HepG2 (cell line): ENCODE data around the gene RGR. TPM values are rescaled to one million over a fixed set of nuclear protein-coding genes. Genes with fewer than 3 reads are reported as not detected.
A peak's percentile ranks its signal among the peaks of the same experiment; 100 is the strongest.

Source experiments
- CBX1 ChIP-seq: IDR thresholded peaks from one replicate; pipeline ENCODE4 v1.6.1; 2016; ENCODE audit warnings: antibody characterized with exemption, low read depth
- CSRNP1 ChIP-seq: sonication (generic); formaldehyde crosslinking; IDR thresholded peaks from 2 replicates; pipeline ENCODE4 v1.8.1; 2023; ENCODE audit warnings: mild to moderate bottlenecking, missing genetic modification reagents
- HES4 ChIP-seq: sonication (generic); formaldehyde crosslinking; IDR thresholded peaks from 2 replicates; pipeline ENCODE4 v1.9.0; 2021; ENCODE audit warnings: mild to moderate bottlenecking, missing genetic modification reagents, borderline replicate concordance
- HIVEP1 ChIP-seq: sonication (generic); formaldehyde crosslinking; IDR thresholded peaks from 2 replicates; pipeline ENCODE4 v1.4.0; 2020; ENCODE audit warnings: mild to moderate bottlenecking, missing genetic modification reagents
- HMGXB4 ChIP-seq, 2 experiments: sonication (generic) in 1 of 2; formaldehyde crosslinking in 1 of 2; IDR thresholded peaks; 2 replicates each; pipeline versions ENCODE4 v1.4.0 to v1.6.1; 2018 to 2020; ENCODE audit warnings: missing genetic modification reagents in 2 of 2, borderline replicate concordance in 1 of 2, low read depth in 1 of 2, mild to moderate bottlenecking in 1 of 2, missing biosample characterization in 1 of 2
- KIAA2018 ChIP-seq: sonication (generic); formaldehyde crosslinking; IDR thresholded peaks from 2 replicates; pipeline ENCODE4 v1.5.0; 2020; ENCODE audit warnings: mild to moderate bottlenecking, missing genetic modification reagents, borderline replicate concordance
- MED13 ChIP-seq: sonication (generic); formaldehyde crosslinking; IDR thresholded peaks from 2 replicates; pipeline ENCODE4 v1.5.0; 2020; ENCODE audit warnings: missing genetic modification reagents
- NKX3-1 ChIP-seq: sonication (generic); formaldehyde crosslinking; IDR thresholded peaks from 2 replicates; pipeline ENCODE4 v1.5.0; 2020; ENCODE audit warnings: missing genetic modification reagents
- ZNF143 ChIP-seq: sonication (generic); formaldehyde crosslinking; IDR thresholded peaks from 2 replicates; pipeline ENCODE4 v1.4.0; 2020; ENCODE audit warnings: missing genetic modification reagents
- ZNF292 ChIP-seq: sonication (generic); formaldehyde crosslinking; IDR thresholded peaks from 2 replicates; pipeline ENCODE4 v1.8.1; 2022; ENCODE audit warnings: mild to moderate bottlenecking, low read depth, missing genetic modification reagents, borderline replicate concordance
- ZNF33B ChIP-seq: sonication (generic); formaldehyde crosslinking; IDR thresholded peaks from 2 replicates; pipeline ENCODE4 v1.5.1; 2020; ENCODE audit warnings: mild to moderate bottlenecking, missing genetic modification reagents
- ZNF432 ChIP-seq: sonication (generic); formaldehyde crosslinking; IDR thresholded peaks from 2 replicates; pipeline ENCODE4 v1.5.0; 2020; ENCODE audit warnings: missing genetic modification reagents, mild to moderate bottlenecking, borderline replicate concordance
- ZNF441 ChIP-seq: sonication (generic); formaldehyde crosslinking; IDR thresholded peaks from 2 replicates; pipeline ENCODE4 v1.7.0; 2021; ENCODE audit warnings: missing genetic modification reagents, borderline replicate concordance
- ZNF556 ChIP-seq: sonication (generic); formaldehyde crosslinking; IDR thresholded peaks from 2 replicates; pipeline ENCODE4 v1.4.0; 2020; ENCODE audit warnings: mild to moderate bottlenecking, missing genetic modification reagents, borderline replicate concordance
- ZNF644 ChIP-seq: IDR thresholded peaks from 2 replicates; pipeline ENCODE4 v1.6.1; 2016; ENCODE audit warnings: low read depth
- polyA plus RNA-seq, 8 experiments: library from polyadenylated mRNA; depleted of rRNA in 3 of 8; stranded (reverse) in 7 of 8; unstranded in 1 of 8; fragments of >200 nt; fragmentation: Illumina TruSeq in 4 of 8; extraction: Trizol in 4 of 8; gene quantifications; 2 replicates each; pipeline versions ENCODE4 v1.2.1 to v1.2.3, GENCODE V29; 2011 to 2016; ENCODE audit warnings: low read depth in 4 of 8, missing spikeins in 1 of 8, mixed read lengths in 1 of 8; ENCODE audit not compliant: insufficient read depth in 1 of 8
- total RNA-seq, 5 experiments: library from RNA; depleted of rRNA; stranded (reverse); fragments of >200 nt; fragmentation: Illumina TruSeq; extraction: Trizol; gene quantifications; 2 replicates each; pipeline ENCODE4 v1.2.3, GENCODE V29; 2016; ENCODE audit warnings: low read depth in 1 of 5

Gene RGR
- total and polyA plus RNA-seq, 2 of the 13 experiments (the other 11 are each of a cell fraction or from before 2014, with no cell fraction given): 0.69 to 0.71 TPM

- TF ChIP-seq ZNF33B (CRISPR knock-in tag): no peak
- no peak for TF ChIP-seq ZNF143 (CRISPR knock-in tag)
- 0 out of 2 replicates have a peak, but pooled peaks have one; percentile 24 for TF ChIP-seq MED13 (CRISPR knock-in tag)
- 0 out of 2 replicates have a peak, but pooled peaks have one; percentile 16 for TF ChIP-seq ZNF441
- TF ChIP-seq ZNF432: no peak
- TF ChIP-seq CSRNP1 (CRISPR knock-in tag): no peak
- no peak for TF ChIP-seq ZNF556 (CRISPR knock-in tag)
- TF ChIP-seq ZNF644 (CRISPR knock-in tag): peak; percentile 77
- TF ChIP-seq HIVEP1 (CRISPR knock-in tag): no peak
- peak in 1 of 2 experiments; percentile 36; a peak in 1 of 4 replicates for TF ChIP-seq HMGXB4 (CRISPR knock-in tag; IDR thresholded peaks at IDR 0.05; ENCODE audit: borderline replicate concordance in 1 of 2, low read depth in 1 of 2)
- TF ChIP-seq ZNF292 (CRISPR knock-in tag): 0 out of 2 replicates have a peak, but pooled peaks have one; percentile 20
- no peak for TF ChIP-seq CBX1
- 0 out of 2 replicates have a peak, but pooled peaks have one; percentile 44 for TF ChIP-seq NKX3-1 (CRISPR knock-in tag)
- TF ChIP-seq KIAA2018: no peak
- TF ChIP-seq HES4 (CRISPR knock-in tag): no peak
Measured at GRCh38 chr10:84256510-84257342, 11.9 kb downstream of the RGR start (continued).
